IMR-90 (cell line): ENCODE results near the gene TMPRSS7. TPM values are rescaled to one million over a fixed set of nuclear protein-coding genes. Genes with fewer than 3 reads are reported as not detected.

Experiments
- ATAC-seq: fragments of 200-7000 bp; cut with Tn5 transposase; 2 replicates; pipeline ENCODE4 v1.9.1; 2020; ENCODE audit warnings: low read depth, mild to moderate bottlenecking, moderate library complexity
- BruUV-seq: library from RNA; stranded (reverse); fragments of 400-500 nt; replicated peaks from 2 replicates; lab custom pipeline; 2021; lab: Mats Ljungman, UMichigan
- CTCF ChIA-PET: fragments of 300-600 bp; formaldehyde crosslinking; extraction: SDS; loops from one replicate; lab custom pipeline; 2021; ENCODE audit warnings: antibody characterized with exemption; lab: Yijun Ruan, JAX
- POLR2A ChIA-PET: fragments of 300-600 bp; sonication (Branson Sonifier 250); formaldehyde crosslinking; loops from one replicate; lab custom pipeline; 2022; ENCODE audit warnings: antibody characterized with exemption; ENCODE audit not compliant: unreplicated experiment; lab: Charles Lee
- DNase-seq: peaks from one replicate; pipeline ENCODE4 v3.0.0; 2013
- H2AFZ ChIP-seq: replicated peaks from 2 replicates; pipeline ENCODE3; 2013; ENCODE audit warnings: low read length, mild to moderate bottlenecking; ENCODE audit not compliant: poor library complexity
- H2AK5ac ChIP-seq: 2 replicates; pipeline ENCODE4 v1.6.1; 2013; ENCODE audit warnings: low read depth, low read length, inconsistent platforms
- H2AK9ac ChIP-seq: replicated peaks from 2 replicates; pipeline ENCODE3; 2013; ENCODE audit warnings: mild to moderate bottlenecking, low read depth, low read length, moderate library complexity; ENCODE audit not compliant: poor library complexity
- H2BK120ac ChIP-seq: 2 replicates; pipeline ENCODE4 v1.6.1; 2013; ENCODE audit warnings: low read depth, low read length, inconsistent platforms
- H2BK15ac ChIP-seq: 3 replicates; pipeline ENCODE4 v1.6.1; 2013; ENCODE audit warnings: low read depth, low read length, inconsistent platforms
- H2BK20ac ChIP-seq: 2 replicates; pipeline ENCODE4 v1.6.1; 2013; ENCODE audit warnings: low read depth, mild to moderate bottlenecking, inconsistent platforms, low read length, moderate library complexity
- H2BK5ac ChIP-seq: 2 replicates; pipeline ENCODE4 v1.6.1; 2013; ENCODE audit warnings: mild to moderate bottlenecking, low read depth, low read length, inconsistent platforms; ENCODE audit not compliant: poor library complexity, severe bottlenecking
- H3K14ac ChIP-seq: replicated peaks from 2 replicates; pipeline ENCODE4 v1.6.1; 2013; ENCODE audit warnings: low read depth, low read length, inconsistent platforms
- H3K18ac ChIP-seq: 2 replicates; pipeline ENCODE4 v1.6.1; 2013; ENCODE audit warnings: low read depth, low read length, control low read depth
- H3K23ac ChIP-seq: 2 replicates; pipeline ENCODE4 v1.6.1; 2013; ENCODE audit warnings: low read depth, low read length, inconsistent platforms
- H3K27ac ChIP-seq: 2 replicates; pipeline ENCODE4 v1.5.1; 2013; ENCODE audit warnings: mild to moderate bottlenecking, control low read depth, low read length; ENCODE audit not compliant: insufficient read depth
- H3K27me3 ChIP-seq: 2 replicates; pipeline ENCODE4 v1.6.1; 2013; ENCODE audit warnings: low read length; ENCODE audit not compliant: control insufficient read depth, insufficient read depth
- H3K36me3 ChIP-seq: 2 replicates; pipeline ENCODE4 v1.6.1; 2013; ENCODE audit warnings: low read length, mixed read lengths; ENCODE audit not compliant: control insufficient read depth, insufficient read depth
- H3K4ac ChIP-seq: 2 replicates; pipeline ENCODE4 v1.6.1; 2013; ENCODE audit warnings: low read depth, low read length, inconsistent platforms
- H3K4me1 ChIP-seq: 2 replicates; pipeline ENCODE4 v1.6.1; 2013; ENCODE audit warnings: low read length, mixed read lengths; ENCODE audit not compliant: control insufficient read depth, insufficient read depth
- H3K4me2 ChIP-seq: 2 replicates; pipeline ENCODE4 v1.6.1; 2013; ENCODE audit warnings: low read depth, mild to moderate bottlenecking, control low read depth, low read length, moderate library complexity
- H3K4me3 ChIP-seq: 2 replicates; pipeline ENCODE4 v1.5.1; 2013; ENCODE audit warnings: low read depth, mild to moderate bottlenecking, control low read depth, low read length, moderate library complexity; ENCODE audit not compliant: insufficient read depth
- H3K56ac ChIP-seq: 2 replicates; pipeline ENCODE4 v1.6.1; 2013; ENCODE audit warnings: low read length, inconsistent platforms; ENCODE audit not compliant: insufficient read depth; ENCODE audit errors: extremely low read depth
- H3K79me1 ChIP-seq, 2 experiments: 2 replicates each; pipeline ENCODE4 v1.6.1; 2013; ENCODE audit warnings: low read length in 2 of 2, inconsistent platforms in 1 of 2, low read depth in 1 of 2
- H3K9ac ChIP-seq: 2 replicates; pipeline ENCODE4 v1.6.1; 2013; ENCODE audit warnings: low read depth, low read length, control low read depth
- H3K9me1 ChIP-seq: 2 replicates; pipeline ENCODE4 v1.6.1; 2013; ENCODE audit warnings: low read length, inconsistent platforms; ENCODE audit not compliant: insufficient read depth
- H3K9me3 ChIP-seq: 2 replicates; pipeline ENCODE4 v1.6.1; 2013; ENCODE audit warnings: low read length; ENCODE audit not compliant: control insufficient read depth, insufficient read depth
- H4K20me1 ChIP-seq: 2 replicates; pipeline ENCODE4 v1.6.1; 2013; ENCODE audit warnings: low read length, inconsistent platforms; ENCODE audit not compliant: insufficient read depth
- H4K5ac ChIP-seq: 2 replicates; pipeline ENCODE4 v1.6.1; 2013; ENCODE audit warnings: mild to moderate bottlenecking, low read depth, low read length, control low read depth
- H4K8ac ChIP-seq, 2 experiments: 2 replicates each; pipeline ENCODE4 v1.6.1; 2013; ENCODE audit warnings: low read depth in 2 of 2, low read length in 2 of 2, control low read depth in 1 of 2, inconsistent platforms in 1 of 2
- H4K91ac ChIP-seq: 2 replicates; pipeline ENCODE4 v1.6.1; 2013; ENCODE audit warnings: low read depth, low read length, inconsistent platforms; ENCODE audit not compliant: insufficient read depth
- BHLHE40 ChIP-seq: fragments of 150-350 bp; IDR thresholded peaks from 2 replicates; pipeline ENCODE4 v1.6.1; 2016; ENCODE audit warnings: mild to moderate bottlenecking, low read depth, low read length
- FOS ChIP-seq: fragments of 150-350 bp; IDR thresholded peaks from 2 replicates; pipeline ENCODE4 v1.6.1; 2016; ENCODE audit warnings: low read depth, low read length
- MAZ ChIP-seq: IDR thresholded peaks from 2 replicates; pipeline ENCODE4 v1.6.1; 2012; ENCODE audit warnings: low read depth, mild to moderate bottlenecking, low read length, improper control_type of control experiment, moderate library complexity, borderline replicate concordance
- RAD21 ChIP-seq: IDR thresholded peaks from 2 replicates; pipeline ENCODE4 v1.6.1; 2012; ENCODE audit warnings: low read length, improper control_type of control experiment
- RCOR1 ChIP-seq: IDR thresholded peaks from 2 replicates; pipeline ENCODE4 v1.6.1; 2012; ENCODE audit warnings: mild to moderate bottlenecking, low read length, improper control_type of control experiment; ENCODE audit not compliant: insufficient replicate concordance
- RFX5 ChIP-seq: IDR thresholded peaks from 2 replicates; pipeline ENCODE4 v1.8.0; 2012; ENCODE audit warnings: low read depth, mild to moderate bottlenecking, low read length, moderate library complexity
- dilution Hi-C: fragments of 300-500 bp; cut with HindIII; formaldehyde crosslinking; loops from one replicate; pipeline ENCODE4 v1.14.3; 2018; ENCODE audit warnings: low sequenced_read_pairs; ENCODE audit not compliant: unreplicated experiment
- in situ Hi-C: fragments of 300-500 bp; cut with MboI; formaldehyde crosslinking; loops from 3 replicates; pipeline ENCODE4 v1.14.3; 2019; ENCODE audit warnings: low sequenced_read_pairs, inconsistent platforms, mixed read lengths
- intact Hi-C: fragments of 100-400 bp; cut with micrococcal nuclease; formaldehyde crosslinking; loops from 2 replicates; pipeline ENCODE4 v1.10.0; 2022
- polyA plus RNA-seq, 3 experiments: library from polyadenylated mRNA; depleted of rRNA; stranded (reverse); fragments of >200 nt; gene quantifications; 2 replicates each; pipeline ENCODE4 v1.2.3, GENCODE V29; 2012; ENCODE audit warnings: low replicate concordance in 1 of 3
- total RNA-seq: library from RNA; depleted of rRNA; stranded (reverse); fragments of >200 nt; gene quantifications from 2 replicates; pipeline ENCODE4 v1.2.3, GENCODE V29; 2012
- TF ChIP-seq, protein P1 (sequence below): conservative IDR thresholded peaks from 2 replicates; pipeline ENCODE4 v1.5.1; 2012; ENCODE audit warnings: mild to moderate bottlenecking, low read depth, low read length, improper control_type of control experiment
- TF ChIP-seq, protein P2 (sequence below): fragments of 150-350 bp; IDR thresholded peaks from 2 replicates; pipeline ENCODE4 v1.6.1; 2017; ENCODE audit warnings: mild to moderate bottlenecking, antibody characterized with exemption, low read length, low read depth

Gene TMPRSS7
- total and polyA plus RNA-seq, 2 of the 4 experiments (the other 2 are of a cell fraction), result 0.07 TPM; not detected in 1

DNA sequence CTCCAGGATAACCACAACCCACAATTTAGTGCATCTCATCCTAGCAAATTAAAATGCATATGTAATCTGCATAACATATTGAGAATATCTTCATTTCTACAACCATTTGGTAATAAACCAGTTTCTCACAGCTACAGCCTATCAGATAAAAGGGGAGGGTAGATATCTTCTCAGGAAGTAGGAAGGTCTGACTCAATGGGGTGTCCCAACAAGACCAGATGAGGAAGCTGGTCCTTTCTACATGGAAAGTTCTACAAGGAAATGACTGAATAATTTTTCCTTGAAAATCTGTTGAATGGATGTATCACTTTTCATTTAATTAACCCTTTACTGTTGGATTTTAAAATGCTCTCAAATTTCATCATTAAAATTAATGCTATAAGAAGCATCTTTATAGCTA is 17.4 kb upstream of the TMPRSS7 start:
- Histone ChIP-seq H4K8ac (no peak overlapping the region), H2BK5ac (no peak overlapping the region), H3K27me3 (no peaks in the 10 kb centered on the region), H2BK20ac (no peak overlapping the region), H2AK9ac (no peak overlapping the region), H3K27ac (no peak overlapping the region), H3K4me3 (no peak overlapping the region), H4K20me1 (no peaks in the 10 kb centered on the region), H4K5ac (no peak overlapping the region), H3K9me3 (no peaks in the 10 kb centered on the region), H2BK15ac (no peak overlapping the region), H3K9ac (no peak overlapping the region), H2AFZ (no peak overlapping the region), H3K4ac (no peak overlapping the region), H4K91ac (no peak overlapping the region), H3K23ac (no peak overlapping the region), H3K4me1 (peaks cover 2% of the 10 kb centered on the region; the same call in 1 of the 2 replicates), H3K9me1 (no peaks in the 10 kb centered on the region), H3K79me1 (no peaks in the 10 kb centered on the region), H3K36me3 (no peaks in the 10 kb centered on the region), H3K4me2 (no peak overlapping the region), H3K18ac (no peak overlapping the region), H2BK120ac (no peak overlapping the region), H3K14ac (no peak overlapping the region), H2AK5ac (no peak overlapping the region), H3K56ac (no peak overlapping the region)
- ChIA-PET CTCF (interaction anchor here (0.8 to 1.1 kb wide), 2 partner anchors 9 to 16 kb away, joined by 3 to 4 read pairs; no protein-coding TSS in a partner anchor), POLR2A (interaction anchor here (0.6 kb wide), 1 partner anchor 90 kb away, joined by 3 read pairs; no protein-coding TSS in a partner anchor)
- BruUV-seq, result no TSS peak
- in situ Hi-C loops (no loop called here), dilution Hi-C loops (no loop called here), intact Hi-C loops (no loop called here)
- ATAC-seq (no peak), DNase-seq (no peak)
- TF ChIP-seq RCOR1, result no peak
- no peak for TF ChIP-seq FOS
- TF ChIP-seq MAZ, result no peak
- no peak for TF ChIP-seq RAD21
- no peak for TF ChIP-seq BHLHE40
- TF ChIP-seq, protein P1, sequence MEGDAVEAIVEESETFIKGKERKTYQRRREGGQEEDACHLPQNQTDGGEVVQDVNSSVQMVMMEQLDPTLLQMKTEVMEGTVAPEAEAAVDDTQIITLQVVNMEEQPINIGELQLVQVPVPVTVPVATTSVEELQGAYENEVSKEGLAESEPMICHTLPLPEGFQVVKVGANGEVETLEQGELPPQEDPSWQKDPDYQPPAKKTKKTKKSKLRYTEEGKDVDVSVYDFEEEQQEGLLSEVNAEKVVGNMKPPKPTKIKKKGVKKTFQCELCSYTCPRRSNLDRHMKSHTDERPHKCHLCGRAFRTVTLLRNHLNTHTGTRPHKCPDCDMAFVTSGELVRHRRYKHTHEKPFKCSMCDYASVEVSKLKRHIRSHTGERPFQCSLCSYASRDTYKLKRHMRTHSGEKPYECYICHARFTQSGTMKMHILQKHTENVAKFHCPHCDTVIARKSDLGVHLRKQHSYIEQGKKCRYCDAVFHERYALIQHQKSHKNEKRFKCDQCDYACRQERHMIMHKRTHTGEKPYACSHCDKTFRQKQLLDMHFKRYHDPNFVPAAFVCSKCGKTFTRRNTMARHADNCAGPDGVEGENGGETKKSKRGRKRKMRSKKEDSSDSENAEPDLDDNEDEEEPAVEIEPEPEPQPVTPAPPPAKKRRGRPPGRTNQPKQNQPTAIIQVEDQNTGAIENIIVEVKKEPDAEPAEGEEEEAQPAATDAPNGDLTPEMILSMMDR, result no peak
- TF ChIP-seq, protein P2, sequence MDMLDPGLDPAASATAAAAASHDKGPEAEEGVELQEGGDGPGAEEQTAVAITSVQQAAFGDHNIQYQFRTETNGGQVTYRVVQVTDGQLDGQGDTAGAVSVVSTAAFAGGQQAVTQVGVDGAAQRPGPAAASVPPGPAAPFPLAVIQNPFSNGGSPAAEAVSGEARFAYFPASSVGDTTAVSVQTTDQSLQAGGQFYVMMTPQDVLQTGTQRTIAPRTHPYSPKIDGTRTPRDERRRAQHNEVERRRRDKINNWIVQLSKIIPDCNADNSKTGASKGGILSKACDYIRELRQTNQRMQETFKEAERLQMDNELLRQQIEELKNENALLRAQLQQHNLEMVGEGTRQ, result no peak
- TF ChIP-seq RFX5, result no peak
